NB4 (cell line): Measurements from ENCODE around the gene PLEKHG3.

Experiments used
- CTCF ChIP-seq: IDR thresholded peaks from one replicate; pipeline ENCODE4 v1.5.1; 2012; ENCODE audit warnings: low read depth, low read length
- MAX ChIP-seq: IDR thresholded peaks from 2 replicates; pipeline ENCODE4 v1.6.1; 2011; ENCODE audit warnings: low read depth, low read length
- POLR2A ChIP-seq: IDR thresholded peaks from 2 replicates; pipeline ENCODE4 v1.6.1; 2011; ENCODE audit warnings: mild to moderate bottlenecking; ENCODE audit not compliant: insufficient read length; ENCODE audit errors: extremely low read depth

GRCh38 chr14:64778104-64778754 lies 74.0 kb downstream of the PLEKHG3 start:
- TF ChIP-seq CTCF (no peak), POLR2A (no peak), MAX (no peak)
